ENCODE measurements around the gene NDUFB10.
"Not testable (repeated sequence)": the region's sequence is repeated elsewhere in the genome, so short reads cannot be mapped to it uniquely, and the experiment has no call there.

DNA sequence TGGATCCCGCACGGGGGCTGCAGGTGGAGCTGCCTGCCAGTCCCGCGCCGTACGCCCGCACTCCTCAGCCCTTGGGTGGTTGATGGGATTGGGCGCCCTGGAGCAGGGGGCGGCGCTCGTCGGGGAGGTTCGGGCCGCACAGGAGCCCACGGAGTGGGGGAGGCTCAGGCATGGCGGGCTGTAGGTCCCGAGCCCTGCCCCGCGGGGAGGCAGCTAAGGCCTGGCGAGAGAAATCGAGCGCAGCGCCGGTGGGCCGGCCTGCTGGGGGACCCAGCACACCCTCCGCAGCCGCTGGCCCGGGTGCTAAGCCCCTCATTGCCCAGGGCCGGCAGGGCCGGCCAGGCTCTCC, 1.2 kb upstream of the NDUFB10 start:
- not testable (repeated sequence) for TF ChIP-seq CTCF (conservative IDR thresholded peaks at IDR 0.05 in 1 of 2, IDR thresholded peaks at IDR 0.05 in 1 of 2; ENCODE audit: extremely low read depth in 1 of 2, insufficient read depth in 1 of 2, low read depth in 1 of 2, low read length in 2 of 2); EZH2 (IDR thresholded peaks at IDR 0.05; ENCODE audit: borderline replicate concordance, low read length)
